Measurements from ENCODE around the gene MYH6.

- TF ChIP-seq CTCF (IDR thresholded peaks at IDR 0.05): no peak
- TF ChIP-seq ATF3 (CRISPR knock-in tag; conservative IDR thresholded peaks at IDR 0.05): no peak
- no peak for TF ChIP-seq TEAD1 (CRISPR knock-in tag; IDR thresholded peaks at IDR 0.05)
- TF ChIP-seq E2F1 (CRISPR knock-in tag; IDR thresholded peaks at IDR 0.05): no peak
- TF ChIP-seq USF2 (CRISPR knock-in tag; IDR thresholded peaks at IDR 0.05): no peak
- TF ChIP-seq ZBTB43 (CRISPR knock-in tag; IDR thresholded peaks at IDR 0.05): no peak
- TF ChIP-seq MAX (CRISPR knock-in tag; IDR thresholded peaks at IDR 0.05): no peak
- no peak for TF ChIP-seq TCF7 (CRISPR knock-in tag; IDR thresholded peaks at IDR 0.05; ENCODE audit: low read depth)
- TF ChIP-seq E2F5 (CRISPR knock-in tag; IDR thresholded peaks at IDR 0.05): no peak
- TF ChIP-seq CREM (CRISPR knock-in tag; IDR thresholded peaks at IDR 0.05): no peak
- no peak for TF ChIP-seq ZBTB21 (CRISPR knock-in tag; IDR thresholded peaks at IDR 0.05; ENCODE audit: borderline replicate concordance)
- TF ChIP-seq ATF6 (CRISPR knock-in tag; IDR thresholded peaks at IDR 0.05): no peak
- no peak for TF ChIP-seq SP1 (CRISPR knock-in tag; conservative IDR thresholded peaks at IDR 0.05)
- TF ChIP-seq ZNF512 (CRISPR knock-in tag; IDR thresholded peaks at IDR 0.05; ENCODE audit: borderline replicate concordance): no peak
These were observed 5.6 kb downstream of the MYH6 start for GRCh38 chr14:23402296-23403138.
